GM13977 (cell line): ENCODE measurements around the gene SNAPC2.

ENCODE experiments used
- DNase-seq: peaks from one replicate; pipeline ENCODE4 v3.0.0; 2012; ENCODE audit warnings: low spot score
- in situ Hi-C: fragments of 300-500 bp; cut with MboI; formaldehyde crosslinking; loops from one replicate; pipeline ENCODE4 v1.12.0; 2022; ENCODE audit warnings: low sequenced_read_pairs, low pct_unique_long_range_greater_than_20kb, mixed read lengths, inconsistent platforms; ENCODE audit not compliant: unreplicated experiment
- TF ChIP-seq, protein P1 (sequence below): IDR thresholded peaks from 2 replicates; pipeline ENCODE4 v1.5.1; 2012; ENCODE audit warnings: mild to moderate bottlenecking, control low read depth; ENCODE audit not compliant: insufficient read depth; ENCODE audit errors: extremely low read depth, missing control alignments

SNAPC2 gene

GRCh38 chr19:7909471-7910067 is 10.6 kb upstream of the SNAPC2 start:
- DNase-seq, result no peak
- TF ChIP-seq, protein P1, sequence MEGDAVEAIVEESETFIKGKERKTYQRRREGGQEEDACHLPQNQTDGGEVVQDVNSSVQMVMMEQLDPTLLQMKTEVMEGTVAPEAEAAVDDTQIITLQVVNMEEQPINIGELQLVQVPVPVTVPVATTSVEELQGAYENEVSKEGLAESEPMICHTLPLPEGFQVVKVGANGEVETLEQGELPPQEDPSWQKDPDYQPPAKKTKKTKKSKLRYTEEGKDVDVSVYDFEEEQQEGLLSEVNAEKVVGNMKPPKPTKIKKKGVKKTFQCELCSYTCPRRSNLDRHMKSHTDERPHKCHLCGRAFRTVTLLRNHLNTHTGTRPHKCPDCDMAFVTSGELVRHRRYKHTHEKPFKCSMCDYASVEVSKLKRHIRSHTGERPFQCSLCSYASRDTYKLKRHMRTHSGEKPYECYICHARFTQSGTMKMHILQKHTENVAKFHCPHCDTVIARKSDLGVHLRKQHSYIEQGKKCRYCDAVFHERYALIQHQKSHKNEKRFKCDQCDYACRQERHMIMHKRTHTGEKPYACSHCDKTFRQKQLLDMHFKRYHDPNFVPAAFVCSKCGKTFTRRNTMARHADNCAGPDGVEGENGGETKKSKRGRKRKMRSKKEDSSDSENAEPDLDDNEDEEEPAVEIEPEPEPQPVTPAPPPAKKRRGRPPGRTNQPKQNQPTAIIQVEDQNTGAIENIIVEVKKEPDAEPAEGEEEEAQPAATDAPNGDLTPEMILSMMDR, result no peak

GRCh38 chr19:7910321-7911161 is 9.6 kb upstream of the SNAPC2 start:
- TF ChIP-seq, protein P1, result no peak
- in situ Hi-C loops, result no loop called here
- DNase-seq, result no peak

More at GRCh38 chr19:7909471-7910067, 10.6 kb upstream of the SNAPC2 start:
- in situ Hi-C loops, result no loop called here

GRCh38 chr19:7911508-7912143 is 8.5 kb upstream of the SNAPC2 start:
- TF ChIP-seq, protein P1, result no peak
- in situ Hi-C loops, result no loop called here

GRCh38 chr19:7912144-7912696 is 7.9 kb upstream of the SNAPC2 start:
- in situ Hi-C loops, result no loop called here
- no peak for DNase-seq
- TF ChIP-seq, protein P1, result no peak

More at GRCh38 chr19:7911508-7912143, 8.5 kb upstream of the SNAPC2 start:
- no peak for DNase-seq

- no peak for DNase-seq
- in situ Hi-C loops, result no loop called here
- TF ChIP-seq, protein P1, result no peak
These were observed 7.2 kb upstream of the SNAPC2 start for GRCh38 chr19:7912697-7913564.
